Body of pancreas (tissue), 4 donors: Measurements from ENCODE around the gene HPSE2.
A peak's percentile ranks its signal among the peaks of the same experiment; 100 is the strongest.

Experiments used
- POLR2A ChIP-seq, 3 donors: fragments of 450-650 bp; IDR thresholded peaks; one replicate each; pipeline ENCODE4 v1.6.1; 2016; ENCODE audit warnings: antibody characterized with exemption in 3 of 3, mild to moderate bottlenecking in 2 of 3
- TF ChIP-seq, protein P1 (sequence below), 7 experiments: fragments of 450-650 bp in 4 of 7; fragments of 200-600 bp in 3 of 7; sonication (generic) in 3 of 7; IDR thresholded peaks; one replicate each; pipeline ENCODE4 v1.5.1; 2016 to 2019; ENCODE audit warnings: antibody characterized with exemption in 7 of 7

DNA sequence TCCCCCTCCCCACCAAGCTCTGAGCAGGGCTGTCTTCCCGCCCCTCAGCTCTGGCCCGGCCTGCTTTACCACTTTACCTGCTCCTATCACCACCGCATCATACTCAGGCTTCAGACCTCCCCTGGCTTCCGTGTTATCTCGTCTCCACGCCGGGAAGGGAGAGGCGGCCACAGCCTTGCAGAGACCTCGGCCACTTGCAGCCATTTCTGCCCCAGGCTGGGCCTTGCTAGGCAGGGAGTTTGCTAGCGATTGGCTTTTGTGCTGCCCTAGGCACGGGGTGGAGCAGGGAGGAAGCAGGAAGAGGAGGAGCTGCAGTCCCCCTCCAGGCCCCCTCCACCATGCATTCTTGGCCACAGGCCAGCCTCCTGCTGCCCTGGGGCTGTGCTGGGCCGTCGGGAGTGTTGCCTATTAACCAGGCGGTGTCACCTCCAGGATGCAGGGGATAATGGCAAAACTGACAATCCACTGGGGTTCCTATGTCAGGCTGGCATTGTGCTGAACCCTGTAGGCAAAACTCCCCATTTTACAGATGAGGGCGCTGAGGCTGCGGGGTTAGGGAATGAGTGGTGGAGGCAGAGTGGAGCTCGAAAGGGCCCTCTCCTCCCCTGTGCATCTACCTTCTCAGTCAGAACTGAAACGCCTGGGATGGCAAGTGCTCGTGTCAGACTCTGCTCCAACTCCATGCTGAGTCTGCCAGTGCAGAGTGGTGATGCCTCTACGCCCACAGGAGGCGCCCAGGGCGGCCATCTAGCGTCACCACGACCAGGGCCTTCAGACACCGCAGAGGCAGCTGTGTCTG lies 820.5 kb downstream of the HPSE2 start, which contains the start of gene PYROXD2:
- TF ChIP-seq, protein P1, sequence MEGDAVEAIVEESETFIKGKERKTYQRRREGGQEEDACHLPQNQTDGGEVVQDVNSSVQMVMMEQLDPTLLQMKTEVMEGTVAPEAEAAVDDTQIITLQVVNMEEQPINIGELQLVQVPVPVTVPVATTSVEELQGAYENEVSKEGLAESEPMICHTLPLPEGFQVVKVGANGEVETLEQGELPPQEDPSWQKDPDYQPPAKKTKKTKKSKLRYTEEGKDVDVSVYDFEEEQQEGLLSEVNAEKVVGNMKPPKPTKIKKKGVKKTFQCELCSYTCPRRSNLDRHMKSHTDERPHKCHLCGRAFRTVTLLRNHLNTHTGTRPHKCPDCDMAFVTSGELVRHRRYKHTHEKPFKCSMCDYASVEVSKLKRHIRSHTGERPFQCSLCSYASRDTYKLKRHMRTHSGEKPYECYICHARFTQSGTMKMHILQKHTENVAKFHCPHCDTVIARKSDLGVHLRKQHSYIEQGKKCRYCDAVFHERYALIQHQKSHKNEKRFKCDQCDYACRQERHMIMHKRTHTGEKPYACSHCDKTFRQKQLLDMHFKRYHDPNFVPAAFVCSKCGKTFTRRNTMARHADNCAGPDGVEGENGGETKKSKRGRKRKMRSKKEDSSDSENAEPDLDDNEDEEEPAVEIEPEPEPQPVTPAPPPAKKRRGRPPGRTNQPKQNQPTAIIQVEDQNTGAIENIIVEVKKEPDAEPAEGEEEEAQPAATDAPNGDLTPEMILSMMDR (IDR thresholded peaks at IDR 0.05): no peak
- TF ChIP-seq POLR2A (IDR thresholded peaks at IDR 0.05): peak; percentile 64 to 89 (median 88)
